DOHH2 (cell line): Measurements from ENCODE around the gene DCTN4.
A peak's percentile ranks its signal among the peaks of the same experiment; 100 is the strongest.

Experiments used
- H3F3A ChIP-seq: fragments of 200-600 bp; sonication (generic), shearing (Covaris generic); 2 replicates; pipeline ENCODE4 v1.6.0; 2016; ENCODE audit warnings: antibody characterized with exemption, mild to moderate bottlenecking; ENCODE audit not compliant: control insufficient read depth, insufficient read depth
- H3K27ac ChIP-seq: fragments of 200-600 bp; sonication (generic); 2 replicates; pipeline ENCODE4 v1.5.1; 2014; ENCODE audit warnings: low read depth, mild to moderate bottlenecking, low read length, moderate library complexity
- H3K27me3 ChIP-seq: fragments of 200-600 bp; sonication (generic); 2 replicates; pipeline ENCODE4 v1.6.1; 2014; ENCODE audit warnings: mild to moderate bottlenecking, low read length, mixed read lengths; ENCODE audit not compliant: control insufficient read depth
- H3K36me3 ChIP-seq: fragments of 200-600 bp; sonication (generic); 2 replicates; pipeline ENCODE4 v1.6.1; 2014; ENCODE audit warnings: mild to moderate bottlenecking, low read length, moderate library complexity, mixed read lengths; ENCODE audit not compliant: control insufficient read depth
- H3K4me1 ChIP-seq: fragments of 200-600 bp; sonication (generic); 2 replicates; pipeline ENCODE4 v1.6.1; 2014; ENCODE audit warnings: mild to moderate bottlenecking, low read length, mixed read lengths; ENCODE audit not compliant: control insufficient read depth
- H3K4me2 ChIP-seq: fragments of 200-600 bp; sonication (generic); 2 replicates; pipeline ENCODE4 v1.6.0; 2014; ENCODE audit warnings: mild to moderate bottlenecking, low read length, moderate library complexity
- H3K4me3 ChIP-seq: fragments of 200-600 bp; sonication (generic); 2 replicates; pipeline ENCODE4 v1.5.1; 2014; ENCODE audit warnings: mild to moderate bottlenecking, low read length, mixed read lengths
- H3K79me2 ChIP-seq: fragments of 200-600 bp; sonication (generic); 2 replicates; pipeline ENCODE4 v1.6.1; 2014; ENCODE audit warnings: mild to moderate bottlenecking, low read length, mixed read lengths; ENCODE audit not compliant: control insufficient read depth
- H3K9me2 ChIP-seq: fragments of 200-600 bp; sonication (generic); replicated peaks from 2 replicates; pipeline ENCODE4 v1.6.1; 2014; ENCODE audit warnings: mild to moderate bottlenecking, low read length, mixed read lengths; ENCODE audit not compliant: control insufficient read depth
- H3K9me3 ChIP-seq: fragments of 200-600 bp; sonication (generic); 2 replicates; pipeline ENCODE4 v1.6.1; 2014; ENCODE audit warnings: antibody characterized with exemption, low read length, mixed read lengths; ENCODE audit not compliant: control insufficient read depth, insufficient read depth
- H4K20me1 ChIP-seq: fragments of 200-600 bp; sonication (generic); 2 replicates; pipeline ENCODE4 v1.6.0; 2014; ENCODE audit warnings: low read depth, mild to moderate bottlenecking, antibody characterized with exemption, low read length, moderate library complexity; ENCODE audit not compliant: control insufficient read depth, insufficient read depth
- CTCF ChIP-seq: fragments of 200-600 bp; sonication (generic); IDR thresholded peaks from one replicate; pipeline ENCODE4 v1.5.1; 2014; ENCODE audit warnings: antibody characterized with exemption, mild to moderate bottlenecking, low read depth, low read length; ENCODE audit not compliant: poor library complexity, severe bottlenecking
- EZH2phosphoT487 ChIP-seq: fragments of 200-600 bp; sonication (generic); IDR thresholded peaks from 2 replicates; pipeline ENCODE4 v1.6.1; 2017; ENCODE audit warnings: borderline replicate concordance, mild to moderate bottlenecking, antibody characterized with exemption, low read length, moderate library complexity, mixed read lengths

The DCTN4 gene

GRCh38 chr5:150757087-150757649, 1.6 kb downstream of the DCTN4 start:
- peak overlapping the region; percentile 84 for H3K4me2 ChIP-seq
- H3K9me2 ChIP-seq, result no peaks in the 10 kb centered on the region
- no peak for TF ChIP-seq EZH2phosphoT487
- no peak for TF ChIP-seq CTCF
- H4K20me1 ChIP-seq, result no peaks in the 10 kb centered on the region
- no peaks in the 10 kb centered on the region for H3F3A ChIP-seq
- H3K27me3 ChIP-seq, result no peaks in the 10 kb centered on the region
- H3K9me3 ChIP-seq, result peaks cover 7% of the 10 kb centered on the region; the same call in 1 of the 2 replicates
- peak overlapping the region; percentile 92 for H3K4me3 ChIP-seq
- peaks cover 54% of the 10 kb centered on the region for H3K36me3 ChIP-seq
- peaks cover 42% of the 10 kb centered on the region for H3K79me2 ChIP-seq
- H3K4me1 ChIP-seq, result peaks cover 14% of the 10 kb centered on the region
- H3K27ac ChIP-seq, result no peak overlapping the region

GRCh38 chr5:150753863-150754262, 5.0 kb downstream of the DCTN4 start:
- H3F3A ChIP-seq, result no peaks in the 10 kb centered on the region
- H3K27ac ChIP-seq, result no peak overlapping the region
- H3K4me3 ChIP-seq, result no peak overlapping the region
- no peaks in the 10 kb centered on the region for H3K9me2 ChIP-seq
- peaks cover 86% of the 10 kb centered on the region for H3K36me3 ChIP-seq
- TF ChIP-seq EZH2phosphoT487, result no peak
- TF ChIP-seq CTCF, result no peak
- no peaks in the 10 kb centered on the region for H3K9me3 ChIP-seq
- H3K4me2 ChIP-seq, result no peak overlapping the region
- peaks cover 63% of the 10 kb centered on the region for H3K79me2 ChIP-seq
- H3K27me3 ChIP-seq, result no peaks in the 10 kb centered on the region
- no peaks in the 10 kb centered on the region for H4K20me1 ChIP-seq
- peaks cover 15% of the 10 kb centered on the region for H3K4me1 ChIP-seq

GRCh38 chr5:150753463-150753862, 5.4 kb downstream of the DCTN4 start:
- H3F3A ChIP-seq, result no peaks in the 10 kb centered on the region
- H3K9me2 ChIP-seq, result no peaks in the 10 kb centered on the region
- TF ChIP-seq EZH2phosphoT487 (no peak), CTCF (no peak)
- H3K27ac ChIP-seq, result no peak overlapping the region
- H3K27me3 ChIP-seq, result no peaks in the 10 kb centered on the region
- peaks cover 87% of the 10 kb centered on the region for H3K36me3 ChIP-seq
- peaks cover 63% of the 10 kb centered on the region for H3K79me2 ChIP-seq
- H3K4me2 ChIP-seq, result no peak overlapping the region
- peaks cover 15% of the 10 kb centered on the region for H3K4me1 ChIP-seq
- H4K20me1 ChIP-seq, result no peaks in the 10 kb centered on the region
- no peaks in the 10 kb centered on the region for H3K9me3 ChIP-seq
- H3K4me3 ChIP-seq, result no peak overlapping the region
